Measurements from ENCODE around the gene PLB1.

The PLB1 gene

GRCh38 chr2:28616396-28616999 lies 120.6 kb downstream of the PLB1 start:
- DNase-seq, result no peak

DNA sequence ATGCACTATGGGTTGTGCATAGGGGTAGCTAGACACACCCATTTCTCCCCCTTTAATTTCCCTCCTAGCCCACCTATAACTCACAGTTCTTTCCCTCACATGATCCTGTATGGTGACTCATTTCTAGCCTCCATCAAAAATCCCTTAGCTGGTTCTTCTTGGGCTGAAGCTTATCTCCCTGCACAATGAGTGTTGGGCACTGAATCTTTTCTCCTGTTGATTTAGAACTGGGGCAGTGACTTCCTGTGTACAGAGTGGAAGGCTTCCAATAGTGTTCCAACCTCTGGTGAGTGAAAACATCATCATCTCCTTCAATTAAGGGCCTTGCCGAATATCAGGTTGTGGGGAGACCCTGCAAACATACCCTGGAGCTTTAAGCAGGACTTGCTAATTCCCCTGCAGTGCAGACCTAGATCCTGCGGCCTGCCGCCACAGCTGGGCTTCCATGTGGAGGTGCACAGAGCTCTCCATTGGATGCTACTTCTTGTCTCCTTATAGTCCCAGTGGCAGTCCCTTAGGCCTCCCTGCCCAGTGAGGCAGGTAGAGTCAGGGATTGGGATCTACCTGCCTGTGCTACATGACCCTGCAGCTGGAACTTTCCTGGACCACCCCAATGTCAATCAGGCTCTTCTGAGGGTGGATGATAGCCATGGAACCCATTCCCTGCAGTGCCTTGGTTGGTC lies 121.8 kb downstream of the PLB1 start:
- no peak for DNase-seq

GRCh38 chr2:28618221-28619141 lies 122.6 kb downstream of the PLB1 start:
- DNase-seq, result no peak

DNA sequence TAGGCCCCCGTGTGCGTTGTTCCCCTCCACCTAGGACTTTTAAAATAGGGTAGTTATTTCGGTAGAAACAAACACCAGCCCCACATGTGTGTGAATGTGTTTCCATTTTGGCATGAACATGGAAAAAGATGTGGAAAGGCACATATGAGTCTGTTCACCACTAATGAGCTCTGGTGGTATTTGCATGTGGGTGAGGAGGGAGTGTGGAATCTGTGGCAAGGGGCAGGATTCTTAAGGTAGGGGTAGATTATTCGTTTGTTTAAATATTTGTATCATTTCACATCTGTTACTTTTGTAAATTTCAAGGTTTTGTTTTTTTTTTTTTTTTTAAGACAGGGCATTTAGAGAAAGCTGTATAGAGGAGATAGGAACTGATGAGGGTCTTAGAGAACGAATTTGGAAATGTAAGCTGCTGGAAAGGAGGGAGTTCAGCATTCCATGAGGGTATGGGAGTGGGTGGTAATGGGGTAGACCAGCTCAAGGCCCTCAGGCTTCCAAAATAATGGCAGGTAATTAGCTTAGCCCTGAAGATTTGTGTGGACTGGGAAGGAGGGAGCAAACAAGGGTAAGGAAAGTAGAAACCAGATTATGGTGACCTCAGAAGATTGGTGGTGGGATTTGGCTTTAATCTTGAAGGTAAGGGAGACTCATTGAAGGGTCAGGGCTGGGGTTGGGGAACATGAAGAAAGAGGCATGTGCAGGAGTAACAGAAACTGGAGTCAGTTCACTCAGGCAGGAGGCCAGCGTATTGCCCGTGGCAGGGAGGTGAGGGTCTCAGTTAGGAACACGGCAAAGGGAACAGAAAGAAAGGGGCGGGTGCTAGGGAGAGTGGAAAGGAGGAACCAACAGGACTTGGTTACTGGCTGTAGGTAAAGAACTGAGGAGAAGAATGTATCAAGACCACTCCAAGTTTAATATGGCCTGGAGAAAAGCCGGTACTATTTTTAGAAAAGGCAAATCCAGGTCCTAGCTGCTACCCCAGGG lies 123.6 kb downstream of the PLB1 start:
- no peak for DNase-seq

- DNase-seq, result no peak
These were observed 124.5 kb downstream of the PLB1 start for GRCh38 chr2:28620291-28620793.

- no peak for DNase-seq
These were observed 124.9 kb downstream of the PLB1 start for GRCh38 chr2:28620801-28621171.

- DNase-seq, result peak; percentile 67
These were observed 125.6 kb downstream of the PLB1 start for GRCh38 chr2:28621172-28622100.

DNA sequence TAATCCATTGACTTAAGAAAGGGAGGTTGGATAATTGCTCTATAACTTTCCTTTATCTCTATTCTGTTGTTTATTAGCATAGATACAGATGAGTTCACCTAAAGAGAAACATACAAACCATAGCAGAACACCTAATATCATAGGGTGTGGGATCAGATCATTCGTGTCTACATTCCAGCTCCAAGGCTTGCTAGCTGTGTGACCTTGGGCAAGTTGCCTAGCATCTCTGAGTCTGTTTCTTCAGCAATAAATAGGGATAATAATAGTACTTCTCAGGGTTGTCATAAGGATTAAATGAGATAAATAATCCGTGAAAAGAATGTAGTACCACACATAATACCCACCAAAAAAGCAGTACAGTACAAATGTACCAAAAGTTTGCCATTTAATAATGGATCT lies 126.2 kb downstream of the PLB1 start:
- no peak for DNase-seq

GRCh38 chr2:28623582-28624405 lies 127.9 kb downstream of the PLB1 start:
- DNase-seq, result no peak

GRCh38 chr2:28624436-28624792 lies 128.6 kb downstream of the PLB1 start:
- DNase-seq, result no peak

- no peak for DNase-seq
These were observed 129.2 kb downstream of the PLB1 start for GRCh38 chr2:28624793-28625701.

DNA sequence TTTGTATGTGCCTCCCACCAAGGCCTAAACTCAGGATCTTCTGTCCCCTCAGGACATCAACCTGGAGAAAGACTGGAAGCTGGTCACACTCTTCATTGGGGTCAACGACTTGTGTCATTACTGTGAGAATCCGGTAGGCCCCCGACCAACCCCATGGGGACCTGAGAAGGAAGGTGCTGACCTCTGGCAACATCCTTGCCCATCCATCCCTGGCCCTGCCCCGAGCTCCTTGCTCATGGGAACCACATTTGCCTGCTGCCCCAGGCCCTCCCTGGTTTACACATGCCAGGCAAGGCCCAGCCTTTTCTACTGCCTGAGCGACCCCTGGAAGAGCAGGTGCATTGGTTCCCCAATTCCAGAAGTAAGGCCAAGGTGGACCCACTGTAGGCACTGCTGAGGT lies 130.5 kb downstream of the PLB1 start:
- DNase-seq, result no peak

- DNase-seq, result no peak
These were observed 131.1 kb downstream of the PLB1 start for GRCh38 chr2:28626891-28627421.

DNA sequence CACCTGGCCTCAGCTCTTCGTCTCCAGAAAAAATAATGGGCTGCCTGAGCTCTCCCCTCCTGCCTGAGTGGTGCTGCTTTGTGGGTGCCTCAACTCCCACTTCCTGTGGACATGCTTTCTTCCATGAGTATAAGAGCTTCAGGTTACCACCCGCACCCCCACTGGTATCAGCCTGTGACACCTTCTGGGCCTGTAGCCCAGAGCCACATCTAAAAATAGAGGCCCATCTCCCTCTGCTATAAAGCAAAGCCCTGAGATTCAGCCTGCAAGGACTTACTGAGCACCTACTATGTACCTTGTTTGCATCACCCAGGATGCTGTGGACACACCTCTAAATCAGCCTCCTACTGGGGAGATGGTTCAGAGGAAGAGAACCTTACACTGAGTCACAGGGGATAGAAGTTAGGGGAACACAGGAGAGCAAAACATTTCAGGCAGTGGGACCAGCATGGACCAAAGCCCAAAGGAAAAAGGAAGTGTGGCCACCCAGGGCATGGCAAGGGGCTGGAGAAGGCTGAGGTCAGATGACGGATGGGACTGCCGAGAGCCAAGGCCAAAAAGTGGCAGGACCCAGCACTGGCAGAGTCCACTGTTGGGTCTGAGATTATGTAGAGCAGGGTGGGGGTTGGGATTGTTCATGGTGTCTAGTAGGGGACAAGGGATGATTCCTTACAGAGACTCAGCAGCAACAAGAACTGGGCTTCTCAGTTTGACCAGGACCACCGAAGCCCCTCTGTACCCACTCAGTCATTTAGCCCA lies 132.0 kb downstream of the PLB1 start:
- DNase-seq, result no peak

DNA sequence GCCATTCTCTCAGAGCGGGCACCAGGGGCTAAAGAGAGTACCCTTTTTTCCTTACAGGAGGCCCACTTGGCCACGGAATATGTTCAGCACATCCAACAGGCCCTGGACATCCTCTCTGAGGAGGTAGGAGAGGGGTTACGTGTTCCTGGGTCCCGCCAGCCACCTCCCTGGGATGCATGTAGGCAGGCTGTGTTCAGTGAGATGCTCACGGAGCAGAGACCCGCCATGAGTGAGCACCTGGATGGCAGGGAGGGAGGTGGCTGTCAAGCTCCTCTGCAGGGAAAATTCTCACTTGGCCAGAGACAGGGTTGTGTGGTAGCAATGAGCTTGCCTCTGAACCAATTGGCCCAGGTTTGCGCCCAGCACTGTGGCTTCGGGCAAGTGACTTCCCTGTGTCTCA lies 132.6 kb downstream of the PLB1 start:
- no peak for DNase-seq

- no peak for DNase-seq
These were observed 133.1 kb downstream of the PLB1 start for GRCh38 chr2:28628987-28629386.

GRCh38 chr2:28629910-28630309 lies 134.1 kb downstream of the PLB1 start:
- DNase-seq, result no peak

- no peak for DNase-seq
These were observed 134.5 kb downstream of the PLB1 start for GRCh38 chr2:28630341-28630740.

Data from NCI-H1417 treated with DMSO at 0.1 percent for 48 hours (cell line).